Lower leg skin (tissue), 4 donors: ENCODE data around the gene TSHZ2. TPM values are rescaled to one million over a fixed set of nuclear protein-coding genes. Genes with fewer than 3 reads are reported as not detected.
A peak's percentile ranks its signal among the peaks of the same experiment; 100 is the strongest.
"Not testable (repeated sequence)": the region's sequence is repeated elsewhere in the genome, so short reads cannot be mapped to it uniquely, and the experiment has no call there.

ENCODE experiments used
- DNase-seq, 2 donors: peaks; one replicate each; pipeline ENCODE4 v3.0.0-alpha.2; 2019; ENCODE audit warnings: low spot score in 2 of 2
- H3K4me3 ChIP-seq: fragments of 200-600 bp; sonication (generic); 2 replicates; pipeline ENCODE4 v1.5.1; 2017; ENCODE audit warnings: mild to moderate bottlenecking, low read depth; ENCODE audit not compliant: poor library complexity, severe bottlenecking
- POLR2A ChIP-seq, 2 donors: fragments of 450-650 bp; IDR thresholded peaks; one replicate each; pipeline ENCODE4 v1.6.1; 2016 to 2017; ENCODE audit warnings: antibody characterized with exemption in 2 of 2, mild to moderate bottlenecking in 1 of 2, moderate library complexity in 1 of 2
- WGBS, 2 donors: methylation state at CpG; one replicate each; pipeline ENCODE4 v1.1.5; 2018; 5-methylcytosine and 5-hydroxymethylcytosine counted together
- intact Hi-C: fragments of 100-400 bp; cut with DNase I; formaldehyde crosslinking; loops from one replicate; pipeline ENCODE4 v1.15.0; 2023; ENCODE audit warnings: low total_unique reads
- total RNA-seq, 4 donors: library from RNA; depleted of rRNA; stranded (reverse); fragments of >200 nt; gene quantifications; one replicate each; pipeline ENCODE4 v1.1.0, GENCODE V29; 2016
- TF ChIP-seq, protein P1 (sequence below), 3 donors: fragments of 450-650 bp; IDR thresholded peaks; one replicate each; pipeline ENCODE4 v1.5.1; 2016; ENCODE audit warnings: antibody characterized with exemption in 3 of 3, mild to moderate bottlenecking in 3 of 3, moderate library complexity in 2 of 3

Gene TSHZ2
- total RNA-seq, 4 donors from 2014 or later: 8.1 to 25.7 (median 10.5) TPM

DNA sequence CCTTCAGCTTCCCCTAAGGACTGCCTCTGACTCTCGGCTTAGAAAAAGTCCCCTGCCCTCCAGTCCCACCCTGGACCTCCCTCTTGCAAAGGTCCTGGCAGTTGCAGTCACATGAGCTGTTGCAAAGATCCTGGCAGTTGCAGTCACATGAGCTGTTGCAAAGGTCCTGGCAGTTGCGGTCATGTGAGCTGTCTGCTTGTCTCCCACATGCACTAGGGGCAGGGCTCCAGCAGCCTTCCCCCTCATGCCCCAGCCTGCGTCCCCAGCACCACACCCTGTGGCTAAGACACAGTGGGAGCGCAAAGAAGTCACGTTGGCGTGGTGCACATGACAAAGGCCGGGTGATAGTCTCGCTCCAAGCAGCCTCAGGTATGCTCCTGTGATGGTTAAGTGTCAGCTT lies 538.5 kb downstream of the TSHZ2 start:
- peak in 1 of 2 donors; percentile 60 for DNase-seq
- no peak overlapping the region for H3K4me3 ChIP-seq
- intact Hi-C loops: no loop called here
- 83 to 88% methylated on average over 8 of the region's 8 CpGs for WGBS, 2 donors
- TF ChIP-seq, protein P1, sequence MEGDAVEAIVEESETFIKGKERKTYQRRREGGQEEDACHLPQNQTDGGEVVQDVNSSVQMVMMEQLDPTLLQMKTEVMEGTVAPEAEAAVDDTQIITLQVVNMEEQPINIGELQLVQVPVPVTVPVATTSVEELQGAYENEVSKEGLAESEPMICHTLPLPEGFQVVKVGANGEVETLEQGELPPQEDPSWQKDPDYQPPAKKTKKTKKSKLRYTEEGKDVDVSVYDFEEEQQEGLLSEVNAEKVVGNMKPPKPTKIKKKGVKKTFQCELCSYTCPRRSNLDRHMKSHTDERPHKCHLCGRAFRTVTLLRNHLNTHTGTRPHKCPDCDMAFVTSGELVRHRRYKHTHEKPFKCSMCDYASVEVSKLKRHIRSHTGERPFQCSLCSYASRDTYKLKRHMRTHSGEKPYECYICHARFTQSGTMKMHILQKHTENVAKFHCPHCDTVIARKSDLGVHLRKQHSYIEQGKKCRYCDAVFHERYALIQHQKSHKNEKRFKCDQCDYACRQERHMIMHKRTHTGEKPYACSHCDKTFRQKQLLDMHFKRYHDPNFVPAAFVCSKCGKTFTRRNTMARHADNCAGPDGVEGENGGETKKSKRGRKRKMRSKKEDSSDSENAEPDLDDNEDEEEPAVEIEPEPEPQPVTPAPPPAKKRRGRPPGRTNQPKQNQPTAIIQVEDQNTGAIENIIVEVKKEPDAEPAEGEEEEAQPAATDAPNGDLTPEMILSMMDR (IDR thresholded peaks at IDR 0.05): no peak
- TF ChIP-seq POLR2A (IDR thresholded peaks at IDR 0.05): no peak

DNA sequence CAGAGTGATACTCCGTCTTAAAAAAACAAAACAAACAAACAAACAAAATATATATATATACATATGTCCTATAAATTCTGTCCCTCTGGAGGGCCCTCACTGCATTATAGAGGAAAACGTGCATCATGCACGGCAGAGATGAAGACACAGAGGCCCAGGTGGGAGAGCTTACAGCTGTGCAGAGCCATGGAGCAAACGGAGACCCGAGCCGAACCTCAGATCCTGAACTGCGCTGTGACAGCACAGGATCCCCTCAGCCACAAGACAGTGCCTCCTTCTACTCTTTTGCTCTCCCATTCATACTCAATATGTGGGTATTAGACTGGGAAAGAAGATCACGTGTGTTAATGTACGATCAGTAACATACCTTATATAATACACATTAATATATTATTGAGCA lies 539.9 kb downstream of the TSHZ2 start:
- 89 to 95% methylated on average over 9 of the region's 9 CpGs for WGBS, 2 donors
- H3K4me3 ChIP-seq: no peak overlapping the region
- DNase-seq: peak in 1 of 2 donors; percentile 31
- intact Hi-C loops: no loop called here
- TF ChIP-seq, protein P1 (IDR thresholded peaks at IDR 0.05): no peak
- TF ChIP-seq POLR2A (IDR thresholded peaks at IDR 0.05): no peak

GRCh38 chr20:53513168-53513488 lies 541.0 kb downstream of the TSHZ2 start:
- no peak for TF ChIP-seq POLR2A (IDR thresholded peaks at IDR 0.05)
- TF ChIP-seq, protein P1 (IDR thresholded peaks at IDR 0.05): no peak
- 43 to 53% methylated on average over 2 of the region's 2 CpGs for WGBS, 2 donors
- no peak overlapping the region for H3K4me3 ChIP-seq
- DNase-seq: no peak
- intact Hi-C loops: no loop called here

- 82 to 83% methylated on average over 18 of the region's 18 CpGs for WGBS, 2 donors
- H3K4me3 ChIP-seq: no peak overlapping the region
- TF ChIP-seq, protein P1 (IDR thresholded peaks at IDR 0.05): no peak
- no peak for TF ChIP-seq POLR2A (IDR thresholded peaks at IDR 0.05)
- intact Hi-C loops: no loop called here
- DNase-seq: peak in 1 of 2 donors; percentile 78
Observed at GRCh38 chr20:53513489-53514298, 541.5 kb downstream of the TSHZ2 start.

DNA sequence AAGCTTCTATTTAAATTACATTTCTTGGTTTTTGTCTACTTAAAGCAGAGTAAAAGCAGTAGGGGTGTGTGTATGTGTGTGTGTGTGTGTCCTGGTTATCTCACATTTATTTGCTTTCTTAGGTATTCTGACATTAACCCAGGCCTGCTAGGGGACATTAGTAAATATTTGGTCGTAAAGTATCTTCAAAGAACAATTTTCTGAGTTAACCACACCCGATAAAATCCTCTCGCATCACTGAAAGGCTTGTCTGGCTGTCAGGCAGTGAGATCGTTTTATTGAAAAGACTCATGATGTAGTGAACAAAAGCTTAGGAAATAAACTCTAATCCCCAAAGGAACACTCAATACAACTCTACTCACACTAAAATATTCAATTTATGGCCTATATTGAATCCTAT lies 543.6 kb downstream of the TSHZ2 start:
- intact Hi-C loops: no loop called here
- 64% methylated on average over 4 of the region's 4 CpGs for WGBS, 2 donors
- no peak overlapping the region for H3K4me3 ChIP-seq
- no peak for DNase-seq
- TF ChIP-seq, protein P1 (IDR thresholded peaks at IDR 0.05): no peak
- no peak for TF ChIP-seq POLR2A (IDR thresholded peaks at IDR 0.05)

DNA sequence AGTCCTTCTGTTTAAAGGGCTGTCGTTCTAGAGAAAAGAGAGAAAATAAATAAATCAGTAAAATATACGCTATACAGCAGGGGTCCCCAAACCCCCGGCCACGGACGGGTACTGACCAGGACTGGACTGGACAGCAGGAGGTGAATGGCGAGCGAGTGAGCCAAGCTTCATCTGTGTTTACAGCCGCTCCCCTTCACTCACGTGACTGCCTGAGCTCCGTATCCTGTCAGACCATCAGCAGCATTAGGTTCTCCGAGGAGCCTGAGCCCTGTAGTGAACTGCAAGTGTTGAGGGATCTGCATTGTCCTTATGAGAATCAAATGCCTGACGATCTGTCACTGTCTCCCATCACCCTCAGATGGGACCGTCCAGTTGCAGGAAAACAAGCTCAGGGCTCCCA lies 545.0 kb downstream of the TSHZ2 start:
- H3K4me3 ChIP-seq: no peak overlapping the region
- intact Hi-C loops: no loop called here
- WGBS, 2 donors: 71 to 79% methylated on average over 13 of the region's 13 CpGs
- TF ChIP-seq, protein P1 (IDR thresholded peaks at IDR 0.05): no peak
- no peak for TF ChIP-seq POLR2A (IDR thresholded peaks at IDR 0.05)
- DNase-seq: peak in 1 of 2 donors; percentile 75

DNA sequence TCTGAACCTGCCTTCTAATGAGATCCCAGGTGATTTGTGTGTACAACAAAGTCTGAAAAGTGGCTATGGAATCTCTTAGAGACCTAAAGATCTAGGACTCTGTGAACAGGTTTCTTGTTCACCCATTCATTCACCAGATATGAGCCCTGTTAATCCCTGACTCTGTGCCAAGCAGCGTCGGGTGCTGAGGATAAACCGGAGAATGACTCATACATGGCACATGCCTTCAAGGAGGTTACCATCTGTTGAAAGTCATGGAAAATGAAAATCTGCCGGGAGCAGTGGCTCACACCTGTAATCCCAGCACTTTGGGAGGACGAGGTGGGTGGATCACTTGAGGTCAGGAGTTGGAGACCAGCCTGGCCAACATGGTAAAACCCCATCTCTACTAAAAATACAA lies 549.3 kb downstream of the TSHZ2 start:
- intact Hi-C loops, H3K4me3 ChIP-seq: not testable (repeated sequence)
- 31 to 48% methylated on average over 5 of the region's 5 CpGs for WGBS, 2 donors
- DNase-seq: peak in 1 of 2 donors; percentile 29
